Measurements from ENCODE around the gene TCEAL5.
"Not testable (repeated sequence)": the region's sequence is repeated elsewhere in the genome, so short reads cannot be mapped to it uniquely, and the experiment has no call there.

The TCEAL5 gene, protein sequence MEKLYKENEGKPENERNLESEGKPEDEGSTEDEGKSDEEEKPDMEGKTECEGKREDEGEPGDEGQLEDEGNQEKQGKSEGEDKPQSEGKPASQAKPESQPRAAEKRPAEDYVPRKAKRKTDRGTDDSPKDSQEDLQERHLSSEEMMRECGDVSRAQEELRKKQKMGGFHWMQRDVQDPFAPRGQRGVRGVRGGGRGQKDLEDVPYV

DNA sequence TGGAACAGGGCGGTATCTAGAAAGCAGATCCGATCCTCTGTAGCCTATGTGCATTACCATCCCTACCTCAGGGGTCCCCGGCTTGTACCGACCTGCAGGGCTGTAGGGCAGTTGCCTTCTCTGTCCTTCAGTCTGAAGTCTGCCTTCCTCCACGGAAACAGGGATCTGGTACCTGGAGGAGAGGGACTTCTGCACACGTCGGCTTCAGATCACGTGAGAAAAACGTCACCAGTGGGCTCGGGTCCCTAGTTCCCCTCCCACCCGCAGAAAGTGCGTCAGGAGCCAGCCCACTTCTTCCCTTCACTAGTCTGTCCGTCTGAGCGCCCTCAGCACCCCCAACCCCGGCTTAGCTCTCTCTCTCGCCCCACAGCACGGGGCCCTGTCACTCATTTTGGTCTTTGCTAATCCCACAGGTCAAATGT, at the start of gene TCEAL5:
Gene TCEAL5, minus strand, starts transcription at position 170 of the 422 bp plus-strand sequence. CDS start 2,187 bp downstream, outside the sequence.
- TF ChIP-seq, protein P1, sequence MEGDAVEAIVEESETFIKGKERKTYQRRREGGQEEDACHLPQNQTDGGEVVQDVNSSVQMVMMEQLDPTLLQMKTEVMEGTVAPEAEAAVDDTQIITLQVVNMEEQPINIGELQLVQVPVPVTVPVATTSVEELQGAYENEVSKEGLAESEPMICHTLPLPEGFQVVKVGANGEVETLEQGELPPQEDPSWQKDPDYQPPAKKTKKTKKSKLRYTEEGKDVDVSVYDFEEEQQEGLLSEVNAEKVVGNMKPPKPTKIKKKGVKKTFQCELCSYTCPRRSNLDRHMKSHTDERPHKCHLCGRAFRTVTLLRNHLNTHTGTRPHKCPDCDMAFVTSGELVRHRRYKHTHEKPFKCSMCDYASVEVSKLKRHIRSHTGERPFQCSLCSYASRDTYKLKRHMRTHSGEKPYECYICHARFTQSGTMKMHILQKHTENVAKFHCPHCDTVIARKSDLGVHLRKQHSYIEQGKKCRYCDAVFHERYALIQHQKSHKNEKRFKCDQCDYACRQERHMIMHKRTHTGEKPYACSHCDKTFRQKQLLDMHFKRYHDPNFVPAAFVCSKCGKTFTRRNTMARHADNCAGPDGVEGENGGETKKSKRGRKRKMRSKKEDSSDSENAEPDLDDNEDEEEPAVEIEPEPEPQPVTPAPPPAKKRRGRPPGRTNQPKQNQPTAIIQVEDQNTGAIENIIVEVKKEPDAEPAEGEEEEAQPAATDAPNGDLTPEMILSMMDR (IDR thresholded peaks at IDR 0.05): no peak
- no peak for DNase-seq
- peaks cover 5% of the 10 kb centered on the region for H3K36me3 Mint-ChIP-seq (ENCODE audit: low read depth)
- peaks cover 22% of the 10 kb centered on the region for H3K27me3 Mint-ChIP-seq (ENCODE audit: low read depth, poor library complexity)
- peaks cover 19% of the 10 kb centered on the region for H3K4me1 Mint-ChIP-seq
- no peak within 1 kb of the TSS for H3K27ac Mint-ChIP-seq
- peaks cover 42% of the 10 kb centered on the region for H3K9me3 Mint-ChIP-seq
- H3K4me3 Mint-ChIP-seq: peak within 1 kb of the TSS; percentile 71

DNA sequence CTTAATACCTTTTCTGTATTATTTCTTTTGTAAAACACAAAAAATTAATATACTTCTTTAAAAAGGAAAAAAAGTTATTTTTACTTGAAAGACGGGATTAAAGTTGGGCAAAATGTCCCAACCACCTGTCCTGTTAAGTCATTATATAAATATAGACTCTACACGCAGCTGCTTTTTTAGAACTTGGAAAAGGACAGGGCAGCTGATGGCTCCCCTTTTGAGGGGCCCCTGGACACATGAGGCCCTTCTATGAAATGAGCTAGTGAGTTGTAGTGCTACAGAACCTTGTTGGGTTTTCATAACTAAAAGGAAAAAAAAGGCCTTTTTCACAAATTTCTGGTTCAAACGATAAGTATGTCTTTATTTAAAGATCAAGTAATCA, 34.8 kb upstream of the TCEAL5 start:
- DNase-seq: no peak
- H3K27ac Mint-ChIP-seq: no peak overlapping the region
- peaks cover 5% of the 10 kb centered on the region for H3K27me3 Mint-ChIP-seq (ENCODE audit: low read depth, poor library complexity)
- H3K4me3 Mint-ChIP-seq: peak overlapping the region; percentile 86
- TF ChIP-seq, protein P1 (IDR thresholded peaks at IDR 0.05): no peak
- H3K36me3 Mint-ChIP-seq (ENCODE audit: low read depth): peaks cover 8% of the 10 kb centered on the region
- H3K9me3 Mint-ChIP-seq: peaks cover 8% of the 10 kb centered on the region
- H3K4me1 Mint-ChIP-seq: peaks cover 6% of the 10 kb centered on the region

DNA sequence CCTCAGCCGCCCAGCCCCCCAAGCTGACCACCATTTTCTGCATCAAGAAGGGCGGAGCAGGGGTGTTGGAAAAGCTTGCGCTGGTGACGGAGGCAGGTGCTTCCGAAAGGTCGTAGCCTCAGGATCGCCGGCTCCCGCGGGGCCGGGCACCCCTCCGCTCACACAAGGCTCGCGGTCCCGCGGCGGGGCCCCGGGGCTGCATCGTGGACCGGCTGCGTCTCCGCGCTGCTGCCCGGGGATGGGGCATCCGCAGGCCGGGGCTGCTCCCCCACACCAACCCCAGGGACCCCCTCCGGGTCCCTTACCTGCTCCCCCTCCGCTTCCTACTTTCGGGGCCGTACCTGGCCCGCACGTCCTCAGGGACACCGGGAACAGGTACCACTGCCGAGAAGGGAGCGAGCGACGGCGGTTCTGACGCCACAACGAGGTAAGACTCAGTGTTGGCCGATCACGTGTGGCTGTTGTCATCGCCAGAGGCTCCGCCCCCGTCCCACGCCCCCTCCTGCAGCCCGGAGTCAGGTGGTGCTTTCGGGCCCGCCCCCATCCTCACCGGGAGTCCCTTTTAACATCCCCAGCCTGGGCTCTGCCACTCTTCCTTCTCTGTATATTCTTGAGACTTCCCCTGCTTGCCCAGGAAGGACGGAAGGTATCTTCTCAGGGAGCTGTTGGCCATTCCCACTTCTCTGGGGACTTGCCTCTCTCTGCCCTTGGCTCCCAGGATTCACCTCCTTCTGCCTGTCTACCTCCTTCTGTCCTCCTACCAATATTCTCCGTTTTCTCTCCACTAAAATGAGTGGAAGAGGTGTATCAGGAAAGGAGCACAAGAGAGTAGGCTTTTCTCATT, 34.2 kb upstream of the TCEAL5 start, which contains the start of gene BEX2:
Gene BEX2, minus strand, starts transcription at position 436 of the 844 bp plus-strand sequence. CDS start 1,014 bp downstream, outside the sequence.
- H3K27ac Mint-ChIP-seq: no peak within 1 kb of the TSS
- H3K4me3 Mint-ChIP-seq: peak within 1 kb of the TSS; percentile 86
- peaks cover 8% of the 10 kb centered on the region for H3K9me3 Mint-ChIP-seq
- TF ChIP-seq, protein P1 (IDR thresholded peaks at IDR 0.05): no peak
- peaks cover 8% of the 10 kb centered on the region for H3K36me3 Mint-ChIP-seq (ENCODE audit: low read depth)
- H3K4me1 Mint-ChIP-seq: peaks cover 6% of the 10 kb centered on the region
- H3K27me3 Mint-ChIP-seq (ENCODE audit: low read depth, poor library complexity): peaks cover 5% of the 10 kb centered on the region
- peak; percentile 83 for DNase-seq

DNA sequence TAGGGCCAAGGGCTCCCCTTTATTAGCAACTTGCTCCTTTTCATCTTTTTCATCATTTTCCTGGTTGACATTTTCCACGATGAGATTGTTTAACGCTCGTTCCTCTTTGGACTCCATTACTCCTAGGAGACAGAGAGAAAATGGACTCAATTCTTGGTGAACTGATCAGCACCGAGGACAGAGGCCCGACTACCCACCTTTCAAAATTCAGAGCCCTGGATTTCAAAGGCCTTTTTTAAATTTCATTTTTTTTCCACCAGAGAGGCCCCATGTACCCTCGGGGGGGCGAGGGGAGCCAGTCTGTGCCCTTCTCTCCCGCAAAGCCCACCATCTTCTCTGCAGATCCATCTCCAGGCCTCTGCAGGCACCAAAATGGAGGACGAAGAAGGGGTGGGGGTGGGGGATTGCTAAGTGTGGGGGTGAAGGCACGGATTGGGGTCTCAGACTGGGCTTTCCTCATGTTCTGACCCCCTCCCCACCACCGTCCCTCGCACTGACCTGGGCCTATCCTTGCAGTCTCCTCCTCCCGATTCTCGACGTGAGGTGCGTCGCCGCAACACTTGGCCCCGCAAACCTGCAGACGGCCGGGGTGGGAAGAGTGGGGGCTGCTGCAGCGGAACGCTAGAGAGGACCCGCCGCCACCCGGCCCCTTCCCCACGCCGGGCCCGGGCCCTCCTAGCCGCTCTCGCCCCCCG, 33.5 kb upstream of the TCEAL5 start:
- H3K27me3 Mint-ChIP-seq (ENCODE audit: low read depth, poor library complexity): peaks cover 5% of the 10 kb centered on the region
- TF ChIP-seq, protein P1 (IDR thresholded peaks at IDR 0.05): no peak
- H3K4me1 Mint-ChIP-seq: peaks cover 6% of the 10 kb centered on the region
- peak overlapping the region; percentile 86 for H3K4me3 Mint-ChIP-seq
- peak; percentile 21 for DNase-seq
- peaks cover 8% of the 10 kb centered on the region for H3K36me3 Mint-ChIP-seq (ENCODE audit: low read depth)
- no peak overlapping the region for H3K27ac Mint-ChIP-seq
- H3K9me3 Mint-ChIP-seq: peaks cover 4% of the 10 kb centered on the region

DNA sequence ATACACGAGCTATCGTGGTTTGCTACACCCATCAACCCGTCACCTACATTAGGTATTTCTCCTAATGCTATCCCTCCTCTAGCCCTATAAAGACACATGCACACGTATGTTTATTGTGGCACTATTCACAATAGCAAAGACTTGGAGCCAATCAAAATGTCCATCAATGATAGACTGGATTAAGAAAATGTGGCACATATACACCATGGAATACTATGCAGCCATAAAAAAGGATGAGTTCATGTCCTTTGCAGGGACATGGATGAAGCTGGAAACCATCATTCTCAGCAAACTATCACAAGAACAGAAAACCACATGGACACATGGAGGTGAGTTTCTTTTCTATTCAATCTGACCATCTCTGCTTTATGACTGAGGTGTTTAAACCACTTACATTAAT, 29.1 kb upstream of the TCEAL5 start:
- not testable (repeated sequence) for H3K36me3 Mint-ChIP-seq (ENCODE audit: low read depth); H3K27me3 Mint-ChIP-seq (ENCODE audit: low read depth, poor library complexity); H3K4me1 Mint-ChIP-seq; H3K4me3 Mint-ChIP-seq; DNase-seq; H3K27ac Mint-ChIP-seq; H3K9me3 Mint-ChIP-seq

DNA sequence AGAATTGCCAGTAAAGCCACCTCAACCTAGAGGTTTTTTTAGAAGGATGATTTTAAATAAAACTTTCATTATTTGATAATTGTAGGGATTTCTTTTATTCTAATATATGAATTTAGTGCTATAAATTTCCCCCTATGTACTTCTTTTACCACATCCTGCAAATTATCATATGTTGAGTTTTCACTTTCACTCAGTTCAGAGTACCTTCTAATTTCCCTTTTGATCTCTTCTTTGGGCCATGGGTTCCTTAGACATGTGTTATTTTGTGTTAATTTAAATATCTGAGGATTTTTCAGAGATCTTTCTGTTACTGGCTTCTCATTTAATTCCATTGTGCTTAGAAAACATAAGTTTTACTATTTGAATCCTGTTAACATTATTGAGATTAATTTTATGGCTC, 28.2 kb upstream of the TCEAL5 start:
- DNase-seq: no peak
- TF ChIP-seq, protein P1 (IDR thresholded peaks at IDR 0.05): no peak
- H3K27ac Mint-ChIP-seq: no peak overlapping the region
- peaks cover 5% of the 10 kb centered on the region for H3K36me3 Mint-ChIP-seq (ENCODE audit: low read depth)
- no peak overlapping the region for H3K4me3 Mint-ChIP-seq
- peaks cover 3% of the 10 kb centered on the region for H3K4me1 Mint-ChIP-seq
- peaks cover 12% of the 10 kb centered on the region for H3K9me3 Mint-ChIP-seq
- peaks cover 3% of the 10 kb centered on the region for H3K27me3 Mint-ChIP-seq (ENCODE audit: low read depth, poor library complexity)
